AG04449 (cell line): ENCODE measurements around the gene GMEB1.

Source experiments
- CTCF ChIA-PET: fragments of 350-600 bp; formaldehyde crosslinking; extraction: SDS; loops from one replicate; lab custom pipeline; 2021; ENCODE audit warnings: antibody characterized with exemption; lab: Yijun Ruan, JAX
- POLR2A ChIA-PET: fragments of 400-600, 350-600 bp; formaldehyde crosslinking; extraction: SDS; loops from one replicate; lab custom pipeline; 2020; ENCODE audit warnings: antibody characterized with exemption, inconsistent platforms; lab: Yijun Ruan, JAX
- DNase-seq: peaks from one replicate; pipeline ENCODE4 v3.0.0-alpha.2; 2010; ENCODE audit warnings: low read depth, low spot score
- H3K4me3 ChIP-seq: 2 replicates; pipeline ENCODE4 v1.5.1; 2011; ENCODE audit warnings: low read depth, mild to moderate bottlenecking, control low read depth, low read length
- TF ChIP-seq, protein P1 (sequence below): IDR thresholded peaks from one replicate; pipeline ENCODE4 v1.5.1; 2011; ENCODE audit warnings: mild to moderate bottlenecking, moderate library complexity, low read length, control low read depth, inconsistent platforms; ENCODE audit not compliant: insufficient read depth; ENCODE audit errors: missing control alignments

GMEB1 gene

DNA sequence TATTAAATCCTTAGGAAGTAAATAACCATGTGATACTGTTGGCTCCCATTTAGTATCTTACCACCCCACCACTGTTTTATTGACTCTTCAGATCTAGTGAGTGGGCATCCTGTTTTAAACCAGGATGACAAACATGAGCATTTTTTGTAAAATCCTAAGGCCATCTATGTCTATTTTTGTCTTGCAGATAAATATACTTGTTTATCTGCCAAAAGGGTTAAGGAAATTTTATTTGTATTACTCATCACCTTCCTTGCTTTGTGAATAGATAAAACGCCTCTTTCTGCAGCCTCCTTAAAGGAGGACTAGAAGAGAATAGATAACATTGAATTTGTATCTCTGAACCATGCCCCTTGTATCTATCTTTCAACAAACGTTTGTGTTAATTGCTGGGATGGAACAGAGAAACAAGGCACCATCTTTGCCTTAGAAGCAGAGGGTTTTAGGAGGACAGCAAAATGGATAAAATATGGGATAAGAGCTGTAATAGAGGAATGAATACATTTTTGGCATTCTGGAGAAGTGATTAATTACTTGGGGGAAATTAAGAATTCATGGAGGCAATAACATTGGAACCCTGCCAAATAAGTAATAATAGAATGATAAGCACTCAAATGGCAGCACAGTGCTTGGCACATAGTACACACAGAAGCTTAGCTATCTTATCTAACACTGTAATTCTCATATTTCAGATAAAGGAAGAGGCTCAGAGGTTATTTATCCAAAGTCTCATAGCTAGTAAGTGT is 82.9 kb downstream of the GMEB1 start:
- no peak for DNase-seq
- ChIA-PET POLR2A (interaction anchor here (1.2 to 1.7 kb wide), 2 partner anchors 10 to 15 kb away, joined by 4 to 6 read pairs; partner anchors contain the start of gene YTHDF2), CTCF (interaction anchor here (1.2 to 3.9 kb wide), 4 partner anchors 9 to 126 kb away, joined by 3 to 33 read pairs (median 6); partner anchors contain the start of gene YTHDF2)
- TF ChIP-seq, protein P1, sequence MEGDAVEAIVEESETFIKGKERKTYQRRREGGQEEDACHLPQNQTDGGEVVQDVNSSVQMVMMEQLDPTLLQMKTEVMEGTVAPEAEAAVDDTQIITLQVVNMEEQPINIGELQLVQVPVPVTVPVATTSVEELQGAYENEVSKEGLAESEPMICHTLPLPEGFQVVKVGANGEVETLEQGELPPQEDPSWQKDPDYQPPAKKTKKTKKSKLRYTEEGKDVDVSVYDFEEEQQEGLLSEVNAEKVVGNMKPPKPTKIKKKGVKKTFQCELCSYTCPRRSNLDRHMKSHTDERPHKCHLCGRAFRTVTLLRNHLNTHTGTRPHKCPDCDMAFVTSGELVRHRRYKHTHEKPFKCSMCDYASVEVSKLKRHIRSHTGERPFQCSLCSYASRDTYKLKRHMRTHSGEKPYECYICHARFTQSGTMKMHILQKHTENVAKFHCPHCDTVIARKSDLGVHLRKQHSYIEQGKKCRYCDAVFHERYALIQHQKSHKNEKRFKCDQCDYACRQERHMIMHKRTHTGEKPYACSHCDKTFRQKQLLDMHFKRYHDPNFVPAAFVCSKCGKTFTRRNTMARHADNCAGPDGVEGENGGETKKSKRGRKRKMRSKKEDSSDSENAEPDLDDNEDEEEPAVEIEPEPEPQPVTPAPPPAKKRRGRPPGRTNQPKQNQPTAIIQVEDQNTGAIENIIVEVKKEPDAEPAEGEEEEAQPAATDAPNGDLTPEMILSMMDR = no peak
- H3K4me3 ChIP-seq = no peak overlapping the region

DNA sequence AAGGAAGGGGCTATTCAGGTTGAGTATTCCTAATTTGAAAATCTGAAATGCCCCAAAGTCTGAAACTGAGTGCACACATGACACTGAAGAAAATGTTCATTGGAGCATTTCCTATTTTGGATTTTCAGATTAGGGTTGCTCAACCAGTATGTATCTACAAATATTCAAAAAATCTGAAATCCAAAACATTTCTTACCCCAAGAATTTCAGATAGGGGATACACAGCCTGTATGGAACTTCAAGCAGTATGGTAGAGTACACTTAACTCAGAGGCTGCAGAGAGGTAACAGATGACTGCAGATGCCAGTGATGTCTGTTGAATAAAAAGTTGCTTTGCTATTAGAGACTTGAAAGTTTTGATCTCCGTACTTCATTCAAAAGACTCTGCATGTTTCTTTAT is 87.1 kb downstream of the GMEB1 start:
- DNase-seq = no peak
- ChIA-PET CTCF (interaction anchor here (0.6 to 3.4 kb wide), 5 partner anchors 17 to 122 kb away, joined by 3 to 20 read pairs (median 8); partner anchors contain the start of gene YTHDF2), POLR2A (interaction anchor here (1.4 kb wide), 1 partner anchor 16 kb away, joined by 3 read pairs; no protein-coding TSS in a partner anchor)
- H3K4me3 ChIP-seq = no peak overlapping the region
- TF ChIP-seq, protein P1 = no peak

DNA sequence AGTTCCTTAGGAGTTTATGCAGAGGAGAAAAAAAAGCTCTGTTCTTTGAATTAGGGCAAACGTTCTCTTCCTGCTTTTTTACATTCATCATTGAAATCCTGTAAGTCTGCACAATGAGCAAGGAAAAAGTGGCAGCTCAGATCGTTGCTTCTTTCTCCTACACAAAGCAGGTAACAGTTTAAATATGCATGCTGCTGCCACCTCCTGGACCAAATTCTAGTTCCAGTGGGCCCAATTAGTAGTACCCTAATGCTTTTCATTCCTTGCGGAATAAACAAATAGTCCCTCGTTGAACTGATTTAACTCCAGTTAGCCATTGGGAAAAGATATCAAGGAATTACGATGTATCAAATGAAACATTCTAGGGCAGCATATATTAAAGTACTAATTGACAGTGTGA is 88.3 kb downstream of the GMEB1 start:
- ChIA-PET CTCF (interaction anchor here (0.9 to 3.4 kb wide), 4 partner anchors 16 to 121 kb away, joined by 3 to 20 read pairs (median 8); partner anchors contain the start of gene YTHDF2), POLR2A (no interaction called here)
- TF ChIP-seq, protein P1 = no peak
- H3K4me3 ChIP-seq = no peak overlapping the region
- DNase-seq = no peak

DNA sequence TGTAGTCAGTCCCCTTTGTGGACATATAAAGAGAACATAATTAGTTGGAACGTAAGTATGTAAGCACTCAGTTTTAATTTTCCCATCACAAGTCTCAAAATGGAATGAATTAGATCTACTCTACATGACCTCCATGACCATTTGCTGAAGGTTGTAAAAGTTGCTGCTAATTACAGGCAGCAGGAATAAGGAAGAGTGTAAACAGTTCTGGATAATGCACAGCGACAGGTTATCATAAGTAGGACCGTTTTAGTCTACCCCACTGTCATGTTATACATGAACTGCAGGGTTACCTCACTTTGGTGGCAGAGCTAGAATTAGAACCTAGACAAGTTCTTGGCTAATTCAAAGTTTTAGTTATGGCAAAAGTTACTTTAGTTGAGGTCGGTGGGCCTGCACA is 89.8 kb downstream of the GMEB1 start:
- TF ChIP-seq, protein P1 = no peak
- no peak for DNase-seq
- ChIA-PET POLR2A (no interaction called here), CTCF (interaction anchor here (0.7 to 2.5 kb wide), 5 partner anchors 22 to 119 kb away, joined by 3 to 7 read pairs (median 4); partner anchors contain the start of gene YTHDF2)
- H3K4me3 ChIP-seq = no peak overlapping the region

DNA sequence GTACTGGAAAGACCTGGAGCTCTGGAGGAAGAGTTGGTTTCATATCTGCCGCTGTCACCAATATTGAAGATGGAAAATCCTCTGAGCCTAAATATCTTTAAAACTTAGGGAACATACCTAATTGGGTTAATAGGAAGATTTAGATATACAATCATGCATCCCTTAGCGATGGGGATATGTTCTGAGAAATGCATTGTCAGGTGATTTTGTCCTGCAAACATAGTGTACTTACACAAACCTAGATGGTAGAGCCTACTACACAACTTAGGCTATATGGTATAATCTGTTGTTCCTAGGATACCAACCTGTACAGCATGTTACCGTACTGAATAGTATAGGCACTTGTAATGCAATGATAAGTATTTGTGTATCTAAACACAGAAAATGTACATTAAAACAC is 90.7 kb downstream of the GMEB1 start:
- TF ChIP-seq, protein P1 = no peak
- POLR2A ChIA-PET = no interaction called here
- no peak for DNase-seq
- CTCF ChIA-PET = interaction anchor here (0.9 to 2.5 kb wide), 4 partner anchors 22 to 118 kb away, joined by 3 to 7 read pairs (median 5); partner anchors contain the start of gene YTHDF2
- H3K4me3 ChIP-seq = no peak overlapping the region

DNA sequence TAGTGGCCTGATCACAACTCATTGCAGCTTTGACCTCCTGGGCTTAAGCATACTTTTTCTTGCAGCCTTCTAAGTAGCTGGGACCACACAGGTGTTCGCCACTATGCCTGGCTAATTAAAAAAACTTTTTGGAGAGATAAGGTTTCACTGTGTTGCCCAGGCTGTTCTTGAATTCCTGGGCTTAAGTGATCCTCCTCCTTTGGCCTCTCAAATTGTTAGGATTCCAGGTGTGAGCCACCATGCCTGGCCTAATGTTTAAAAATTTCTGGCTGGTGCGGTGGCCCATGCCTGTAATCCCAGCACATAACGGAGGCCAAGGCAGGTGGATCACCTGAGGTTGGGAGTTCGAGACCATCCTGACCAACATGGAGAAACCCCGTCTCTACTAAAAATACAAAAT is 92.6 kb downstream of the GMEB1 start:
- TF ChIP-seq, protein P1 = no peak
- DNase-seq = no peak
- no peak overlapping the region for H3K4me3 ChIP-seq
- POLR2A ChIA-PET = no interaction called here
- CTCF ChIA-PET = interaction anchor here (1.2 kb wide), 1 partner anchor 25 kb away, joined by 4 read pairs; the partner anchor contains the start of gene YTHDF2
